ENCODE data around the gene SLC37A3. TPM values are rescaled to one million over a fixed set of nuclear protein-coding genes. Genes with fewer than 3 reads are reported as not detected.
"Not testable (repeated sequence)": the region's sequence is repeated elsewhere in the genome, so short reads cannot be mapped to it uniquely, and the experiment has no call there.

SLC37A3 gene
- total RNA-seq, 1 experiment from 2014 or later: 46.4 TPM

GRCh38 chr7:140322759-140323158 is 75.6 kb downstream of the SLC37A3 start:
- Histone ChIP-seq H3K9me3 (no peaks in the 10 kb centered on the region), H3K4me1 (0 out of 2 replicates have a peak, but pooled peaks cover 3% of the 10 kb centered on the region), H3K36me3 (ENCODE audit: control insufficient read depth, insufficient read depth, low read length) (no peaks in the 10 kb centered on the region), H3K27me3 (replicated peaks; ENCODE audit: control insufficient read depth, insufficient read depth, low read length) (no peaks in the 10 kb centered on the region), H3K4me3 (ENCODE audit: low read depth, low read length) (no peak overlapping the region)
- Mint-ChIP-seq H3K9me3 (ENCODE audit: unreplicated experiment) (no peaks in the 10 kb centered on the region), H3K36me3 (ENCODE audit: insufficient read depth, unreplicated experiment) (no peaks in the 10 kb centered on the region), H3K4me1 (ENCODE audit: low read depth, unreplicated experiment) (no peaks in the 10 kb centered on the region), H3K4me3 (ENCODE audit: unreplicated experiment) (no peak overlapping the region), H3K27ac (ENCODE audit: unreplicated experiment) (no peak overlapping the region), H3K27me3 (ENCODE audit: insufficient read depth, unreplicated experiment) (no peaks in the 10 kb centered on the region)
- ChIA-PET POLR2A (no interaction called here), CTCF (no interaction called here)
- no TSS peak for BruUV-seq (replicated peaks)
- intact Hi-C loops (cut with micrococcal nuclease; ENCODE audit: unreplicated experiment): loop anchor here (10.0 kb wide), 1 partner anchor 318 kb away; no protein-coding TSS in a partner anchor
- DNase-seq: no peak
- TF ChIP-seq, protein P1, sequence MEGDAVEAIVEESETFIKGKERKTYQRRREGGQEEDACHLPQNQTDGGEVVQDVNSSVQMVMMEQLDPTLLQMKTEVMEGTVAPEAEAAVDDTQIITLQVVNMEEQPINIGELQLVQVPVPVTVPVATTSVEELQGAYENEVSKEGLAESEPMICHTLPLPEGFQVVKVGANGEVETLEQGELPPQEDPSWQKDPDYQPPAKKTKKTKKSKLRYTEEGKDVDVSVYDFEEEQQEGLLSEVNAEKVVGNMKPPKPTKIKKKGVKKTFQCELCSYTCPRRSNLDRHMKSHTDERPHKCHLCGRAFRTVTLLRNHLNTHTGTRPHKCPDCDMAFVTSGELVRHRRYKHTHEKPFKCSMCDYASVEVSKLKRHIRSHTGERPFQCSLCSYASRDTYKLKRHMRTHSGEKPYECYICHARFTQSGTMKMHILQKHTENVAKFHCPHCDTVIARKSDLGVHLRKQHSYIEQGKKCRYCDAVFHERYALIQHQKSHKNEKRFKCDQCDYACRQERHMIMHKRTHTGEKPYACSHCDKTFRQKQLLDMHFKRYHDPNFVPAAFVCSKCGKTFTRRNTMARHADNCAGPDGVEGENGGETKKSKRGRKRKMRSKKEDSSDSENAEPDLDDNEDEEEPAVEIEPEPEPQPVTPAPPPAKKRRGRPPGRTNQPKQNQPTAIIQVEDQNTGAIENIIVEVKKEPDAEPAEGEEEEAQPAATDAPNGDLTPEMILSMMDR (IDR thresholded peaks at IDR 0.05; ENCODE audit: insufficient read depth in 1 of 2, low read depth in 1 of 2, low read length in 1 of 2, severe bottlenecking in 1 of 2, unreplicated experiment in 1 of 2): no peak

DNA sequence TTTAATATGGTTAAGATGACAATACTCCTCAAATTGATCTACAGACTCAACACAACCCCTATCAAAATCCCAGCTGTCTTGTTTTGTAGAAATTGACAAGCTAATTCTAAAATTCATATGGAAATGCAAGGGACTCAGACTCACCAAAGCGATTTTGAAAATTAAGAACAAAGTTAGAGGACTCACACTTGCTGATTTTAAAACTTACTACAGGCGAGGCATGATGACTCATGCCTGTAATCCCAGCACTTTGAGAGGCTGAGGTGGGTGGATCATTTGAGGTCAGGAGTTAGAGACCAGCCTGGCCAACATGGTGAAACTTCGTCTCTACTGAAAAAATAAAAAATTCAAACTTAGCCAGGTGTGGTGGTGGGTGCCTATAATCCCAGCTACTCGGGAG is 78.3 kb downstream of the SLC37A3 start:
- H3K36me3 ChIP-seq (ENCODE audit: control insufficient read depth, insufficient read depth, low read length); H3K4me3 ChIP-seq (ENCODE audit: low read depth, low read length); BruUV-seq (replicated peaks); POLR2A ChIA-PET; H3K27ac Mint-ChIP-seq (ENCODE audit: unreplicated experiment); H3K9me3 Mint-ChIP-seq (ENCODE audit: unreplicated experiment); H3K27me3 ChIP-seq (replicated peaks; ENCODE audit: control insufficient read depth, insufficient read depth, low read length); H3K4me3 Mint-ChIP-seq (ENCODE audit: unreplicated experiment); CTCF ChIA-PET; DNase-seq; H3K9me3 ChIP-seq; H3K4me1 ChIP-seq; H3K27me3 Mint-ChIP-seq (ENCODE audit: insufficient read depth, unreplicated experiment); H3K36me3 Mint-ChIP-seq (ENCODE audit: insufficient read depth, unreplicated experiment); H3K4me1 Mint-ChIP-seq (ENCODE audit: low read depth, unreplicated experiment): not testable (repeated sequence)
- intact Hi-C loops (cut with micrococcal nuclease; ENCODE audit: unreplicated experiment): loop anchor here (10.0 kb wide), 1 partner anchor 315 kb away; no protein-coding TSS in a partner anchor

GRCh38 chr7:140317999-140318398 is 80.3 kb downstream of the SLC37A3 start:
- ChIA-PET CTCF (no interaction called here), POLR2A (no interaction called here)
- 0 out of 2 replicates have a peak, but pooled peaks cover 7% of the 10 kb centered on the region for H3K4me1 ChIP-seq
- H3K27me3 ChIP-seq (replicated peaks; ENCODE audit: control insufficient read depth, insufficient read depth, low read length): no peaks in the 10 kb centered on the region
- TF ChIP-seq, protein P1 (IDR thresholded peaks at IDR 0.05; ENCODE audit: insufficient read depth in 1 of 2, low read depth in 1 of 2, low read length in 1 of 2, severe bottlenecking in 1 of 2, unreplicated experiment in 1 of 2): no peak
- no peak overlapping the region for H3K4me3 ChIP-seq (ENCODE audit: low read depth, low read length)
- H3K4me1 Mint-ChIP-seq (ENCODE audit: low read depth, unreplicated experiment): no peaks in the 10 kb centered on the region
- no peak overlapping the region for H3K4me3 Mint-ChIP-seq (ENCODE audit: unreplicated experiment)
- intact Hi-C loops (cut with micrococcal nuclease; ENCODE audit: unreplicated experiment): no loop called here
- H3K36me3 ChIP-seq (ENCODE audit: control insufficient read depth, insufficient read depth, low read length): no peaks in the 10 kb centered on the region
- H3K36me3 Mint-ChIP-seq (ENCODE audit: insufficient read depth, unreplicated experiment): no peaks in the 10 kb centered on the region
- BruUV-seq (replicated peaks): no TSS peak
- H3K27me3 Mint-ChIP-seq (ENCODE audit: insufficient read depth, unreplicated experiment): no peaks in the 10 kb centered on the region
- DNase-seq: no peak
- H3K9me3 ChIP-seq: no peaks in the 10 kb centered on the region
- H3K27ac Mint-ChIP-seq (ENCODE audit: unreplicated experiment): no peak overlapping the region
- H3K9me3 Mint-ChIP-seq (ENCODE audit: unreplicated experiment): peaks cover 12% of the 10 kb centered on the region

DNA sequence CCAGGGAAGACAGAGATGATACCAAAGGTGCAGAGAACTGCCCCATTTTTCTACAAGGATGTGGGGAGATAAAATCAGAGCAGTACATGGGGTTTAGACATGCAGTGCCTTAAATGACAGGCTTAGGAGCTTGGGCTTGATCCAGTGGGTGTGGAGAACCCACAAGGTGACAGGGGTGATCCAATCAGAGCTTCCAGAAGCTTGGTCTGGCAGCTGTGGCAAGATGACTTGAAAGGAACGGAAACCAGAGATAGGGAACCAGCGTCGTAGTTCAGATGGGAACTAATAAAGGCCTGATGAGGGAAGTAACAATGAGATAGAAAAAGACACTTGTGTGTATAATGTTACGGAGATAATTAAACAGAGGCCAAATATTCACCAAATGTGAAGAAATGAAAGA is 80.7 kb downstream of the SLC37A3 start:
- ChIA-PET POLR2A (no interaction called here), CTCF (no interaction called here)
- Mint-ChIP-seq H3K4me1 (ENCODE audit: low read depth, unreplicated experiment) (no peaks in the 10 kb centered on the region), H3K27me3 (ENCODE audit: insufficient read depth, unreplicated experiment) (no peaks in the 10 kb centered on the region), H3K36me3 (ENCODE audit: insufficient read depth, unreplicated experiment) (no peaks in the 10 kb centered on the region), H3K9me3 (ENCODE audit: unreplicated experiment) (peaks cover 16% of the 10 kb centered on the region), H3K4me3 (ENCODE audit: unreplicated experiment) (no peak overlapping the region), H3K27ac (ENCODE audit: unreplicated experiment) (no peak overlapping the region)
- Histone ChIP-seq H3K27me3 (replicated peaks; ENCODE audit: control insufficient read depth, insufficient read depth, low read length) (no peaks in the 10 kb centered on the region), H3K4me1 (0 out of 2 replicates have a peak, but pooled peaks cover 7% of the 10 kb centered on the region), H3K9me3 (no peaks in the 10 kb centered on the region; the same call in 1 of the 2 replicates), H3K36me3 (ENCODE audit: control insufficient read depth, insufficient read depth, low read length) (no peaks in the 10 kb centered on the region), H3K4me3 (ENCODE audit: low read depth, low read length) (no peak overlapping the region)
- TF ChIP-seq, protein P1 (IDR thresholded peaks at IDR 0.05; ENCODE audit: insufficient read depth in 1 of 2, low read depth in 1 of 2, low read length in 1 of 2, severe bottlenecking in 1 of 2, unreplicated experiment in 1 of 2): no peak
- intact Hi-C loops (cut with micrococcal nuclease; ENCODE audit: unreplicated experiment): no loop called here
- BruUV-seq (replicated peaks): no TSS peak
- DNase-seq: no peak

Measured in Caco-2 (cell line).